Caki2 (cell line): Measurements from ENCODE around the gene TMEM37. TPM values are rescaled to one million over a fixed set of nuclear protein-coding genes. Genes with fewer than 3 reads are reported as not detected.
A peak's percentile ranks its signal among the peaks of the same experiment; 100 is the strongest.

ENCODE experiments used
- DNase-seq: peaks from one replicate; pipeline ENCODE4 v3.0.0-alpha.2; 2015; ENCODE audit warnings: low read depth
- in situ Hi-C: cut with HindIII; loops from 2 replicates; pipeline ENCODE4 v1.10.0; 2016; ENCODE audit warnings: low sequenced_read_pairs, low pct_unique_long_range_greater_than_20kb, mixed read lengths
- total RNA-seq: library from RNA; depleted of rRNA; stranded (reverse); fragments of >200 nt; shearing (Covaris generic); gene quantifications from 2 replicates; pipeline ENCODE4 v1.2.3, GENCODE V29; 2014; ENCODE audit warnings: low replicate concordance; rRNA removed

TMEM37 gene
- total RNA-seq, 1 experiment from 2014 or later: 0.10 TPM

DNA sequence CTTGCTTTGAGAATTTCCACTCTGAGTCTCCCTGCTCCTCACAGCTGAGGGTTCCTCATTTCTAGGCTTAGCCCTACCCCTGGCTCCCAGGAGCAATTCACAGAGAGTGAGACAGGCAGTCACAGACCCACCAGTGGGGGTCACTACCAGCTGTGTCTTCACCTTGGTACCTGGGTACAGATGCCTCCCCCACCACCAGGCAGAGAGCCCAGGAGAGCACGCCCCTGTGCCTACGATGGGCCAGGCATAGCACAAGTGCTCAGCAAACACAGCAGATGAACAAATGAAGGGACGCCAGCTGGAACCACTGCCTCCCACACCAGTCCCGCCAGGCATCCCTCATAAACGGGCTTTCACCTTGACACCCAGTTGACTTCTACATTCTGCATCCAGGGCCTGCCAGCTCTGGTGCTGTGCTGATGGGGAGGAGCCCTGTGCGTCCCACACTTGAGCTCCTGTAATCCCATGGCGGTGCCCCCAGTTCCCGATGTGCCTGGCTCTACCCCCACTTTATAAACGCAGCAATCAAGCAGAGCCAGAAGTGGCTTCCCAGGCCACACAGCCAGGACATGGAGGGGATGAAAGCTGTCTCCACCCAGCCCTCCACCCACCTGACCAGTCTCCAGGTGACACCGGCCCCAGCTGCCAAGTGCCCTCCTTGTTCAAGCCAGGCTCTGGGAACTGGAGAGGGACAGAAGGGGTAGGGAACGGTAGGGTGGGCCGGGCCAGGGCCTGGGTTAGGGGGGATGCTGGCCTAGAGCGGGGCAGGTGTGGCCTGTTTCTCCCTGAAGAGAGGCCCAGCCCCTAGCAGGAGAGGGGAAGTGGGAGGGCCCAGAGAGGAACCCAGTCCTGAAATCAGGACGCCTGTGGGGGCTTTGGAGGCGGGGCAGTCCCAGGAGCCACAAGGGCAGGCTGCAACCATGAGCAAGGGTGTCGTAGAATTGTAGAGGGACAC, 50.1 kb downstream of the TMEM37 start:
- in situ Hi-C loops: no loop called here
- DNase-seq: no peak

DNA sequence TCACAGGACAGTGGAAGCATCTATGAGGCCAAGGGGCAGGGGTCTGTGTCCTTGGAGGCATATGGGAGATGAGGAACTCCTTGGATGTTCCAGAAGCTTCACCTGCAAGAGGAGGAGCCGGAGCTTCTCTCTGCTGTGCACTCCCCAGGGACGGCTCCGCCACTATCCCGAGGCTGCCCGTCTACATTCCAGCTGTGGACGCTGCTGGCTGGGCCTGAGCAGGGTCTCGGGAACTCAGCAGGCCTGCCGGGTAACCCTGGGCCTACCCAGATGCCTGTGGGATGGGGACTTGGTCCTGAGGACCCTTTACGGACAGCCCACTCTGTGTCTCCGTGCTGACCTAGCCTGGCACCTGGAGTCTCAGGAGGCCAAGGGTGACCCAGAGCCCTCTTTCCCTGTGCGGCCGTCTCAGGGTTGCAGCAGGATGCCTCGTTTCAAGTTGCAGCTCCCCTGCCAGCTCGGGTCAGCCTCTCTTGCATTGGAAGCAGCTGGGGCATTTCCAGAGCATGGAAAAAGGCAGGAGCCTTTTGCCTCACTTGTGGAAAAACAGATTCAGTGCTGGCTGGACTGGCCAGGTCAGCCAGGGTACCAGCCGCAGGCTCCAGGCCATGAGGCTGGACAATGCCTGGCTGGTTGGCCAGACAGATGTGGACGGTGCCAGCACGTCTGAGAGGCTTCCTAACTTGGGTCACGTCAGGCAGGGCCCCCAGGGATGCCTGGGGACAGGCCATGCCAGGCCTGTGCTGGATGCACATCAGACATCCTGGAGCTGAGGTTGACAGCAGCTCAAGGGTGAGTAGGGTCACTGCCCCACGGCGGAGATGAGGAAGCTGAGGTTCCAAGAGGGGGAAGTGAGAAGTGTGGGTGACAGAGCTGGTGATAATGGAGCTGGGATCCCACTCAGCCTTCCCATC, 51.1 kb downstream of the TMEM37 start:
- no peak for DNase-seq
- in situ Hi-C loops: no loop called here

DNA sequence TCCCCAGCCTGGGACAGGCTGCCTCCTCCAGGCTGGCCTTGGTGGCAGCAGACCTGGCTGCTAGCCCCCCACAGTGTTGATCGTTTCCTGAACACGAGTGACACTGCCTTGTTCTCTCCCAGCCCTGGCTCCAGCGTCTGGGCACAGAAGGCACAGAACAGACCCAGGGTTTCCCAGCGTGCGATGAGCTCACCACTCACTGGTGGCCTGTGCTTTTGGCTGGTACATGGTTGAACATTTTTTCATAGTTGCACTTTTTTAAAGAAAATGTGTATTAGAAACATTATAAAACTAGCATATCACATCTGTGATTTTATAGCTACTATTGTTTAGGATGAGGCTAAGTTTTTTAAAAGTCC, 51.7 kb downstream of the TMEM37 start:
- DNase-seq: no peak
- in situ Hi-C loops: no loop called here

DNA sequence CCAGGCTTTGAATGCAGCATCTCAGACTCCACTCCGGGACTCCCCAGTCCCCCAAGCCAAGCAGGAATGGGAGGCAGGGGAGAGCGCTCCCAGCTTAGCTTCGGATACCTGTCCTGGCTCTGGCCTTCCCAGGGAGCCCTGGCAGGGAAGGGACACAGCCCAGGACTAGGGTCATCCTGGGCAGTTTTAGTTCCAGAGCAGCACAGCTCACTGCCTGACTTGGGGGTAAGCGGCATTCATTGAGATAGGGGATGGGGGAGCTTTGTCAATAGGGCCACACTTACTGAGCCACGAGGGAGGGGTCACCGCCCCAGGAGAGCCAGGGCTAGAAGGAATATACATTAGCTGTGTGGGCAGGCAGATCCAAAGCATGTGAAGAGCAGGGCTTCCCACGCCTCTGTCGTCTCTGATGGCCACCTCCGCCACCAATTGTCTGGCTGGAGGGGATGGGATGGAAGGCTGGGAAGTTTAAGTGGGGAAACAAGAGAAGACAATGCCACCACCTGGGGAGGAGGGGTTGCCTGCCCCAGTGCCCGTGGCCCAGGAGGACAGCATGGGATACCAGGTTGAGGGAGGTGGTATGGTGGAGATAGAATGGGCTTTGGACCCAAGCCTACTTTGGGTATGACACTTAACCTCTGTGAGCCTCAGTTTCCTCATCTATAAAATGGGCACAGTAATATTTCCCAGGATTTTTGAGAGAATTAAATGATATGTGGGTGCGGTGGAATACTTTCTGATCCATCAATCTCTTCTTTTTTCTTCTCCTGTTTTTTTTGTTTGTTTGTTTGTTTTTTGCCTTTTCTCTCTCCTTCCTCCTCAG, 52.5 kb downstream of the TMEM37 start:
- in situ Hi-C loops: no loop called here
- no peak for DNase-seq

DNA sequence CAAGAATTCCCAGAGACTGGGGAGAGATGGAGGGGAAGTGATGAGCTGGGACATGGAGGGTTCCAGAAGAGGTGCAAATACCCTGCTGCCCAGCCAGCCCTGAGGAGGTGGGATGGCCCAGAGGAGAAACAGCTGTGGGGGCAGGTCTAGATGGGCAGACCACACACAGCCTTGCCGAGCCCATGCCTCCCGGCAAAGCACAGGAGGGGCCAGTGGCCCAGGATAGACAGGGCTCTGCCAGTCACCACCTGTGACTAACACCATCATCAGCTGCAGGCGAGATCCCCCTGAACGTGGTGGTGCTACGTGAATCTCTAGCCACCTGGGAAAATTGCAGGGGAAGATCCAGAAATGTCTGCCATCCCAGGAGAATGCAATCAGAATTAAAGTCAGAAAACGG, 53.2 kb downstream of the TMEM37 start:
- in situ Hi-C loops: no loop called here
- DNase-seq: no peak

DNA sequence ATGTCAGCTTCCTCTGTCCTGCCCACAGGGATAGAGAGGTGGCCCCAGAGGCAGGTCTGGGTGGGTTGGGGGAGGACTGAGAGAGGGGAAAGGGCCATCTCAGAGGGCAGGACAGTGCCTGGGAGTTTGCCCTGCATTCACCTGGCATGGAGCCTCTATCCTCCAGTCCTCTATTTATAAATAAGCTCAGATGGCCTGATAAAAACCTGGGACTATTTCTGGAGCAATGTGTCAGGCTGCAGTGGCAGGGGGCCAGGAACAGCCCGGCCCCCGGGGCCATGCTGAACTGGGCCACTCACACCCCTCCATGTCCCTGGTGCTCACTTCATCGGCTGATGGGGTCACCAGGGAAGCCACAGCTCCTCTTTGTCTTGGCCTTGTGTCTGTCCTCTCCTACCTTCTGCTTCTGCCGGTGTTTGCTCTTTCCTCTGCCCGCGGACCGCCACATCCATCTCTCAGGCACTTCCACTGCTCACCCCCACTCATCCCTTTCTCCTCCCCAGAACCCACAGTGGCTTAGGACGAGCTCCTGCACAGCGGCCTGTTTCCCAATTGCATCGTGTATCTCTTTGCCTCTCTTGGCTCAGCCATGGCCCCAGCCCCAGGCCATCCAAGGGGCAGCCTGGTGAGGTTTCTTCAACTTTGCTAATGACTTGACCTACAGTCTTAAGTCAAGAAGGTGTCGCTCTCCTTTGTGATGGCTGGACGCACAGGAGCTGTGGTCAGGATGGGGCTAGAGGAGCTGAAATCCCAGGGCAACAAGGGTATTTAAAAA, 53.9 kb downstream of the TMEM37 start:
- in situ Hi-C loops: no loop called here
- peak; percentile 25 for DNase-seq

DNA sequence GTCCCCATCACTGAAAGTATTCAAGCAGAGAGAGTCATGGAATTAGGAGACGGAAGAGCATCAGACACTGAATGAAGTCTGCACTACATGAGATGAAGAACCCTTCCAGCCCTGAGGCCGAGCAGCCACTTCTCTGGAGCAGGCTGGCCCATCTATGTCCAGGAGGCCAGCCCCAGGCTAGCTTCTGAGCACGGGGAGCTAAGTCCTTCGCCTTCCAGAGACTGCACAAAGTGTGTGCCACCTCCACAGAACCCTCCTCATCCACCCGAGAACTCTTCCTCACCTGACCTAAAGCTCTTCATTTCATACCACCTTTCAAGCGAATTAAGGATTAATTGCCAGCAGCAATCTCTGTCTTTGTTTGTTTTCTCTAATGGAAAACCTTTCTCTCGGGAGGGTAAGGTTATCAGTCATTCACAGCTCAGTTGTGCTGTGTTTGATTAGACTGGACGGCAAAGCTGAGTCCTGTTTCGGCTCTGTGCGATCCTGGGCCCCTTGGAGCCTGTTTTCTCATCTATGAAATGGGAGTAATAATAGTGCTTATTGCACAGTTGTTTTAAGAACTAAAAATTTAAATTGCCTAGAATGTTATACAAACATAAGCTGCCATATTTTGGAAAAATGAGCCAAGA, 54.7 kb downstream of the TMEM37 start:
- peak; percentile 50 for DNase-seq
- in situ Hi-C loops: no loop called here

DNA sequence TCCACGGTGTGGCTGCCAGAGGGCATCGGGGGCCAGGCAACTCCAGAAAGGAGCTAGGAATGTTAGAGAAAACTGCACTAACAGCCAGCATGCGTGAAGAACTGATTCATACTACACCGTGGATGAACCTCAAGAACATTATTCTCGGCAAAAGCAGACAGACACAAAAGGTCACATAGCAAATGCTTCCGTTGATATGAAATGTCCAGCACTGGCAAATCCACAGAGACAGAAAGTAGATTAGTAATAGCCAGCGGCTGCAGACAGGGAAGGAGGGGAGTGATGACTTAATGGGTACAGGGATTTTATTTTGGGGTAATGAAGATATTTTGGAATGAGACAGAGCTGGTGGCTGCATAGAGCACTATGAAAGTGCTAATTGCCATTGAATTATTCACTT, 55.2 kb downstream of the TMEM37 start:
- in situ Hi-C loops: no loop called here
- DNase-seq: peak; percentile 77

DNA sequence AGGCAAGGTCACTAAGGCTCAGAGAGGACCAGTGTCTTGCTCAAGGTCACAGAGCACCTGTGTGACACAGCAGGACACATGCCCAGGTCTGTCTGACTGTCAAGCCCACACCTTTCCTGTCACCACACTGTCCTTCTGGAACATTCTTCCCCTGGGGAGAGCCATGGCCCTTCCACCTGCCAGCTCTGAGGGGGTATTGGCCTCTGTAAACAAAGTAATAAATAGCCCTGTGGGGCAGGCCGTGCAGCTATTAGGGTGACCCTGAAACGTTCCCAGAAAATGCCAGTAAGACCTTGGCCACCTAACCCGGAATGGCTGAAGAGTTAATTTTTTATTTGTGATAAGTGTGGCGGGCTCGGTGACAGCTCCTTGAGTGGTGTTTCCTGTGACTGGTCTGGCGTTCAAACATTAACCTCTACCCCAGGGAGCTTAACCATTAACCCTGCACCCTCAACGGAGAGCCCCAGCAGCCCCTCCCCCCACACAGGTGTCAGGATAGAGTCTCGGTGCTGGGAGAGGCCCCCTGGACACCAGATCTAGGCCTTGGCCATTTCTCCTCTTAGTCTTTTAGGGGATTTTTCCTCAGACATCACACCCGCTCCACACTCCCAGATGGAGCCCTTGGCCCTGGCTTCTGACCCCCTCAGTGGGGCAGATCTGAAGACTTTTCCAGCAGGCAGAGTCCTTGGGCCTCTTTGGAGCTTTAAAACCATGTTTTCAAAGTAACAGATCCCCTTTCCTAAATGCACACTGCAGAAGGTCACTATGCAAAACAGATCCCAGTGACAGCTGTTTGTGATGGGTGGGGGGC, 56.0 kb downstream of the TMEM37 start:
- DNase-seq: peak; percentile 86
- in situ Hi-C loops: no loop called here

Other genes with a start within 250 kb of the TMEM37 start
- gene STEAP3, start 208.0 kb upstream of the TMEM37 start, total RNA-seq: 1.4 and 3.4 TPM in 2 replicates
- 16.3 and 20.8 TPM in 2 replicates for gene C2orf76, start 65.0 kb upstream of the TMEM37 start, total RNA-seq
- gene DBI, start 64.9 kb upstream of the TMEM37 start, total RNA-seq: 104 and 107 TPM in 2 replicates
- not detected in 2 replicates for gene SCTR, start 92.6 kb downstream of the TMEM37 start, total RNA-seq
- gene CFAP221, start 112.6 kb downstream of the TMEM37 start, total RNA-seq: 1.6 and 2.4 TPM in 2 replicates
- 23.1 and 29.1 TPM in 2 replicates for gene TMEM177, start 247.3 kb downstream of the TMEM37 start, total RNA-seq